GM12891 (cell line): ENCODE measurements around the gene KCNJ13.
"Not testable (repeated sequence)": the region's sequence is repeated elsewhere in the genome, so short reads cannot be mapped to it uniquely, and the experiment has no call there.

Experiments
- DNase-seq: peaks from one replicate; pipeline ENCODE4 v3.0.0; 2011; ENCODE audit warnings: low spot score; ENCODE audit not compliant: insufficient read length
- FAIRE-seq: peaks from 2 replicates; lab custom pipeline; 2011; peaks lifted over from hg19 to GRCh38; lab: Jason Lieb, UNC
- PAX5 ChIP-seq: IDR thresholded peaks from 2 replicates; pipeline ENCODE4 v1.6.1; 2011; ENCODE audit warnings: low read length, moderate library complexity, mild to moderate bottlenecking; ENCODE audit not compliant: insufficient read depth, severe bottlenecking
- POLR2A ChIP-seq: IDR thresholded peaks from 2 replicates; pipeline ENCODE4 v1.6.1; 2011; ENCODE audit warnings: low read depth, low read length, control low read depth
- POLR2AphosphoS5 ChIP-seq: IDR thresholded peaks from 2 replicates; pipeline ENCODE4 v1.6.1; 2011; ENCODE audit warnings: low read depth, low read length, control low read depth
- POU2F2 ChIP-seq: IDR thresholded peaks from 2 replicates; pipeline ENCODE4 v1.6.1; 2011; ENCODE audit warnings: low read depth, mild to moderate bottlenecking, control low read depth, low read length, moderate library complexity
- SPI1 ChIP-seq: IDR thresholded peaks from 2 replicates; pipeline ENCODE4 v1.6.1; 2011; ENCODE audit warnings: low read depth, low read length, control low read depth
- TAF1 ChIP-seq: IDR thresholded peaks from 2 replicates; pipeline ENCODE4 v1.6.1; 2011; ENCODE audit warnings: low read depth, low read length, control low read depth

The KCNJ13 gene

GRCh38 chr2:232741972-232742371 lies 34.4 kb downstream of the KCNJ13 start:
- no peak for FAIRE-seq
- TF ChIP-seq TAF1 (no peak), POU2F2 (no peak), POLR2AphosphoS5 (no peak), SPI1 (no peak), POLR2A (no peak), PAX5 (no peak)
- no peak for DNase-seq

GRCh38 chr2:232741294-232741693 lies 35.1 kb downstream of the KCNJ13 start:
- DNase-seq = no peak
- no peak for TF ChIP-seq TAF1
- no peak for TF ChIP-seq SPI1
- TF ChIP-seq PAX5 = no peak
- TF ChIP-seq POLR2AphosphoS5 = no peak
- TF ChIP-seq POU2F2 = no peak
- TF ChIP-seq POLR2A = no peak
- no peak for FAIRE-seq

- DNase-seq (no peak), FAIRE-seq (no peak)
- TF ChIP-seq PAX5 = no peak
- no peak for TF ChIP-seq POU2F2
- no peak for TF ChIP-seq POLR2AphosphoS5
- no peak for TF ChIP-seq TAF1
Measured at GRCh38 chr2:232731470-232731869, 44.9 kb downstream of the KCNJ13 start.

GRCh38 chr2:232728785-232729184 lies 47.6 kb downstream of the KCNJ13 start:
- DNase-seq (no peak), FAIRE-seq (no peak)
- TF ChIP-seq SPI1 = no peak
- no peak for TF ChIP-seq POLR2AphosphoS5
- no peak for TF ChIP-seq TAF1
- TF ChIP-seq PAX5 = no peak
- no peak for TF ChIP-seq POU2F2
- no peak for TF ChIP-seq POLR2A

GRCh38 chr2:232723027-232723426 lies 53.3 kb downstream of the KCNJ13 start:
- FAIRE-seq (no peak), DNase-seq (no peak)
- TF ChIP-seq SPI1 (no peak), TAF1 (no peak), POLR2A (no peak), POU2F2 (no peak), PAX5 (no peak), POLR2AphosphoS5 (no peak)

GRCh38 chr2:232721882-232722281 lies 54.5 kb downstream of the KCNJ13 start:
- FAIRE-seq (peak; percentile 31), DNase-seq (no peak)
- TF ChIP-seq POU2F2 (no peak), POLR2AphosphoS5 (no peak), POLR2A (no peak), TAF1 (no peak), PAX5 (no peak), SPI1 (no peak)

GRCh38 chr2:232721261-232721660 lies 55.1 kb downstream of the KCNJ13 start:
- TF ChIP-seq PAX5 (no peak), POU2F2 (no peak), SPI1 (no peak), TAF1 (no peak), POLR2A (no peak), POLR2AphosphoS5 (no peak)
- no peak for FAIRE-seq
- no peak for DNase-seq

- DNase-seq, FAIRE-seq: not testable (repeated sequence)
Measured at GRCh38 chr2:232720056-232720455, 56.3 kb downstream of the KCNJ13 start.
